NCI-H510A (cell line): ENCODE data around the gene STK11IP.

Experiments
- DNase-seq: peaks from one replicate; lab custom pipeline; 2025; lab: John Stamatoyannopoulos, UW

Gene STK11IP

GRCh38 chr2:219656526-219656925 lies 58.9 kb downstream of the STK11IP start:
- DNase-seq = no peak

- no peak for DNase-seq
Measured at GRCh38 chr2:219658196-219658846, 60.7 kb downstream of the STK11IP start.

- DNase-seq = no peak
Measured at GRCh38 chr2:219658874-219659273, 61.2 kb downstream of the STK11IP start.

- DNase-seq = no peak
Measured at GRCh38 chr2:219661197-219661954, 63.7 kb downstream of the STK11IP start.

GRCh38 chr2:219661955-219662395 lies 64.3 kb downstream of the STK11IP start:
- DNase-seq = no peak

- no peak for DNase-seq
Measured at GRCh38 chr2:219662566-219662965, 64.9 kb downstream of the STK11IP start.

GRCh38 chr2:219663116-219663762 lies 65.6 kb downstream of the STK11IP start:
- no peak for DNase-seq

- DNase-seq = no peak
Measured at GRCh38 chr2:219664041-219664440, 66.4 kb downstream of the STK11IP start.

- no peak for DNase-seq
Measured at GRCh38 chr2:219664944-219665343, 67.3 kb downstream of the STK11IP start.

GRCh38 chr2:219665926-219666325 lies 68.3 kb downstream of the STK11IP start:
- DNase-seq = no peak
